AG04450 (cell line): ENCODE data around the gene PEA15. TPM values are rescaled to one million over a fixed set of nuclear protein-coding genes. Genes with fewer than 3 reads are reported as not detected.

ENCODE experiments used
- CTCF ChIA-PET: fragments of 300-600, 350-600 bp; formaldehyde crosslinking; extraction: SDS; loops from one replicate; lab custom pipeline; 2022; ENCODE audit warnings: antibody characterized with exemption, inconsistent platforms; lab: Charles Lee
- POLR2A ChIA-PET: fragments of 350-600 bp; formaldehyde crosslinking; extraction: SDS; loops from one replicate; lab custom pipeline; 2021; ENCODE audit warnings: antibody characterized with exemption, inconsistent platforms; lab: Yijun Ruan, JAX
- DNase-seq: peaks from one replicate; pipeline ENCODE4 v3.0.0-alpha.2; 2011; ENCODE audit warnings: low read depth, low spot score
- H3K27ac ChIP-seq: one replicate; pipeline ENCODE4 v1.5.1; 2012; ENCODE audit warnings: low read depth, low read length, control low read depth
- H3K27me3 ChIP-seq: one replicate; pipeline ENCODE4 v1.6.0; 2012; ENCODE audit warnings: low read length; ENCODE audit not compliant: control insufficient read depth, insufficient read depth
- H3K4me3 ChIP-seq: 2 replicates; pipeline ENCODE4 v1.5.1; 2011; ENCODE audit warnings: mild to moderate bottlenecking, low read depth, low read length, control low read depth
- H3K9me3 ChIP-seq: 2 replicates; pipeline ENCODE4 v1.5.1; 2012; ENCODE audit warnings: low read length; ENCODE audit not compliant: control insufficient read depth, insufficient read depth
- CTCF ChIP-seq: IDR thresholded peaks from 2 replicates; pipeline ENCODE4 v1.5.1; 2011; ENCODE audit warnings: low read depth, low read length, control low read depth, inconsistent platforms
- polyA plus RNA-seq: library from polyadenylated mRNA; depleted of rRNA; stranded (reverse); fragments of >200 nt; gene quantifications from 2 replicates; pipeline ENCODE4 v1.2.3, GENCODE V29; 2011

PEA15 gene
- polyA plus RNA-seq, 1 experiment, result 512 TPM

GRCh38 chr1:160227034-160227433, 21.9 kb downstream of the PEA15 start:
- ChIA-PET CTCF (interaction anchor here (0.8 to 4.6 kb wide), 8 partner anchors 21 to 182 kb away, joined by 3 to 27 read pairs (median 8); no protein-coding TSS in a partner anchor), POLR2A (no interaction called here)
- H3K27me3 ChIP-seq, result no peaks in the 10 kb centered on the region
- DNase-seq, result no peak
- no peak overlapping the region for H3K4me3 ChIP-seq
- no peak overlapping the region for H3K27ac ChIP-seq
- no peak for TF ChIP-seq CTCF
- H3K9me3 ChIP-seq, result no peaks in the 10 kb centered on the region

- no peak for TF ChIP-seq CTCF
- Histone ChIP-seq H3K27ac (no peak overlapping the region), H3K4me3 (no peak overlapping the region), H3K9me3 (no peaks in the 10 kb centered on the region), H3K27me3 (no peaks in the 10 kb centered on the region)
- no peak for DNase-seq
- POLR2A ChIA-PET, result no interaction called here
- CTCF ChIA-PET, result interaction anchor here (0.8 to 4.6 kb wide), 9 partner anchors 8 to 182 kb away, joined by 3 to 53 read pairs (median 12); no protein-coding TSS in a partner anchor
Measured at GRCh38 chr1:160227561-160227960, 22.4 kb downstream of the PEA15 start.

- H3K9me3 ChIP-seq, result no peaks in the 10 kb centered on the region
- POLR2A ChIA-PET, result no interaction called here
- DNase-seq, result no peak
- H3K4me3 ChIP-seq, result no peak overlapping the region
- H3K27ac ChIP-seq, result no peak overlapping the region
- CTCF ChIA-PET, result interaction anchor here (1.2 to 4.6 kb wide), 9 partner anchors 9 to 143 kb away, joined by 4 to 53 read pairs (median 12); no protein-coding TSS in a partner anchor
- no peaks in the 10 kb centered on the region for H3K27me3 ChIP-seq
- TF ChIP-seq CTCF, result no peak
Measured at GRCh38 chr1:160228431-160228830, 23.2 kb downstream of the PEA15 start.

GRCh38 chr1:160232911-160233310, 27.7 kb downstream of the PEA15 start:
- POLR2A ChIA-PET, result interaction anchor here (0.7 to 1.2 kb wide), 4 partner anchors 10 to 84 kb away, joined by 3 read pairs; no protein-coding TSS in a partner anchor
- Histone ChIP-seq H3K27me3 (no peaks in the 10 kb centered on the region), H3K9me3 (no peaks in the 10 kb centered on the region), H3K27ac (no peak overlapping the region), H3K4me3 (no peak overlapping the region)
- CTCF ChIA-PET, result interaction anchor here (0.8 to 5.0 kb wide), 6 partner anchors 13 to 154 kb away, joined by 3 to 52 read pairs (median 8); no protein-coding TSS in a partner anchor
- no peak for DNase-seq
- no peak for TF ChIP-seq CTCF

- ChIA-PET POLR2A (no interaction called here), CTCF (interaction anchor here (1.1 to 5.0 kb wide), 4 partner anchors 15 to 152 kb away, joined by 3 to 52 read pairs (median 4); no protein-coding TSS in a partner anchor)
- DNase-seq, result no peak
- Histone ChIP-seq H3K27ac (no peak overlapping the region), H3K9me3 (no peaks in the 10 kb centered on the region), H3K27me3 (no peaks in the 10 kb centered on the region), H3K4me3 (no peak overlapping the region)
- no peak for TF ChIP-seq CTCF
Measured at GRCh38 chr1:160236806-160237205, 31.6 kb downstream of the PEA15 start.
